Activated CD4-positive, CD25-positive, alpha-beta regulatory T cell treated with anti-CD3 and anti-CD28 coated beads, Interleukin-2, amount 50 U/mL, for 72 hours (primary cell): ENCODE measurements around the gene NUP214.
"Not testable (repeated sequence)": the region's sequence is repeated elsewhere in the genome, so short reads cannot be mapped to it uniquely, and the experiment has no call there.

Source experiments
- DNase-seq: peaks from one replicate; pipeline ENCODE4 v3.0.0; 2021

Gene NUP214

DNA sequence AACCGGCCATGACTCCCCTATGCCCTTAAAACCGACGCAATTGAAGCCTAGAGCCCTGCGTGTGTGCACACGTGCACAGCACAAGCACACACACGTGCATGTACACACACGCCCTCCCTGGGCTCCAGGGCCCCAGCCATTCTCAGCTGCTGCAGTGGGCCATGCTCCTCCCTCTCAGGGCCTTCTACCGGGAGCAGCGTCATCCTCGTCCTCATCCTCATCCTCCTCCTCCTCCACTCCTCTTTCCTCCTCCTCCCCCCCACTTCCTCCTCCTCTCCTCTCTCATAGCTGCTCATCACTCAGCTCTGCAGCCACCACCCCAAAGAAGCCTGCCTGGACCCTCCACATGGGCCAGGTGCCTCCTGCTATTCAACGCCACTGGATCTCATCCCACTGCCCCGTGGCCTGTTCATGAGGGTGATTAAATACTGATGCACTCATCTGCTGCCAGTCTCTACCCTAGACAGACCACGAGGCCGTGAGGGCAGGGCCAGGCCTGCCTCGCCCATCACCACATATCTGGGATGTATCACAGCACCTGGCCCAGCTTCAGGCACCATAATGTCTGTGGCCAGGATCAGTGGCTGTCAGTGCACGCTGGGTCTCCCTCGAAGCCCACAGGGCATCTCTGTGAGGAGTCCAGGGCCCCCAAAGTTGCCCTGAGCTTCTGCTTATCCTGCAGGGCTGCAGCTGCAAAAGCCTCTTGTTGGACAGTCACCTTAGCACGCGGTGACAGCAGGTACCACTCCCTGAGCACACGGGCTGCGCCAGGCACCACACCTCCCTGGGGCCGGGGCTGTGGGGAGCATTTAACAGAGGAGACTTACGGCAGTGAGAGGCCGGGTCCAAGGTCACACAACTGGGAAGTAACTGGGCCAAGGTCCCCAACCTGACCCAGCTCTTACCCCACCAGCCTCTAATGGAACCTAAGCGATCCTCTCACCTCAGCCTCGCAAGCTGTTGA is 141.2 kb downstream of the NUP214 start:
- DNase-seq: no peak

GRCh38 chr9:131270171-131271015 is 145.0 kb downstream of the NUP214 start:
- DNase-seq: no peak

DNA sequence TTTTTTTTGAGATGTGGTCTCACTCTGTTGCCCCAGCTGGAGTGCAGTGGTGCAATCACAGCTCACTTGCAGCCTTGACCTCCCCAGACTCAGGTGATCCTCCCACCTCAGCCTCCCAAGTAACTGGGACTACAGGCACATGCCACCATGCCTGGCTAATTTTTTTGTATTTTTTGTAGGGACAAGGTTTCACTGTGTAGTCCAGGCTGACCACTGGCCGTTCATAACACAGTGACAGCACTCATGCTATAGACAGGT is 145.6 kb downstream of the NUP214 start:
- not testable (repeated sequence) for DNase-seq

- DNase-seq: no peak
Observed at GRCh38 chr9:131271506-131271931, 146.1 kb downstream of the NUP214 start.

DNA sequence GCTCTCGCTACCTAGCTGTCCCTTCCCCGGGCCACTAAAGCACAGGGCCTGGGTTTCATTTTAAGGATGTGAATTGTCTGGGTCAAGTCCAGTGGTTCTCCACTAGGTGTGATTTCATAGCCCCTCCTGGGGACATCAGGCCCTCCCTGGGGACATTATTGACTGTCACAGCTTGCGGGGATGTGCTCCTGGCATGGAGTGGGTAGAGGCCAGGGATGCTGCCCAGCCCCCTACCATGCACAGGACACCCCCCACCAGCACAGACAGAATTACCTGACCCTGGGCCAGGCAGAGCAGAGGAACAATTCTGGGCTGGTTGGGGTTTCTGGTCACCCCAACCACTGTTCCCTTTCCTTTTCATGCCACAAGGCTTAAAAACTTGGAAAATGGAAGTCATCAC is 146.8 kb downstream of the NUP214 start:
- DNase-seq: no peak

DNA sequence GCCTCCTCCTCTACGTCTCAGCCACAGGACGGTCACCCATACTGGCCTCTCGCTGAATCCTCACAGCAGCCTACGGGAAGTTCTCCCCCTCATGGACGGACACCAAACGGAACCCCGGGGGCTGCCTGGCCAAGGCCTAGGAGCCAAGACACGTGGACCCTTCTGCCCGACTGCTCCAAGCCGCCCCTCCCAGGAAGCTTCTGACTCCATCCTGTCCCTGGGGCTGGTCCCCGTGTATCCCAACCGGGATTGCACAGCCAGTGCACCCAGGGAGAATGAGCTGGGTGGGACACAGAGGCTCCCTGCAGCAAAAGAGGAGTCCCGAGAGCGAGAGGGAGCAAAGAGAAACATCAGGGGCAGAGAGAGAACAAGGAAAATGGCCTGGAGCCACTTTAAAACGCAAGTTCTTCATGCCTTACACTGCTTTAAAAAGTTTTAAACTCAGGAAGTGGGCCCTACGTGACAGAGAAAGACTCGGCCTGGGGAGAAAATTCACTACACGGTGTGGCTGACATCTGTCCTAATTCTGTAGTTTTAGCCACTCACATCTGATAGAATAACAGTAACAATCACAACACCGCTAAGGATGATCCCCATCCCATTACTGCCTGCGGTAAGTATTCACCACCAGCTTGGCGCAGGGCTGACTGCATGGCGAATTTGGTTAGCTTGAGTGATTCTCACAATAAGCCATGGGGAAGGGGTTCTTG is 147.9 kb downstream of the NUP214 start:
- DNase-seq: no peak

DNA sequence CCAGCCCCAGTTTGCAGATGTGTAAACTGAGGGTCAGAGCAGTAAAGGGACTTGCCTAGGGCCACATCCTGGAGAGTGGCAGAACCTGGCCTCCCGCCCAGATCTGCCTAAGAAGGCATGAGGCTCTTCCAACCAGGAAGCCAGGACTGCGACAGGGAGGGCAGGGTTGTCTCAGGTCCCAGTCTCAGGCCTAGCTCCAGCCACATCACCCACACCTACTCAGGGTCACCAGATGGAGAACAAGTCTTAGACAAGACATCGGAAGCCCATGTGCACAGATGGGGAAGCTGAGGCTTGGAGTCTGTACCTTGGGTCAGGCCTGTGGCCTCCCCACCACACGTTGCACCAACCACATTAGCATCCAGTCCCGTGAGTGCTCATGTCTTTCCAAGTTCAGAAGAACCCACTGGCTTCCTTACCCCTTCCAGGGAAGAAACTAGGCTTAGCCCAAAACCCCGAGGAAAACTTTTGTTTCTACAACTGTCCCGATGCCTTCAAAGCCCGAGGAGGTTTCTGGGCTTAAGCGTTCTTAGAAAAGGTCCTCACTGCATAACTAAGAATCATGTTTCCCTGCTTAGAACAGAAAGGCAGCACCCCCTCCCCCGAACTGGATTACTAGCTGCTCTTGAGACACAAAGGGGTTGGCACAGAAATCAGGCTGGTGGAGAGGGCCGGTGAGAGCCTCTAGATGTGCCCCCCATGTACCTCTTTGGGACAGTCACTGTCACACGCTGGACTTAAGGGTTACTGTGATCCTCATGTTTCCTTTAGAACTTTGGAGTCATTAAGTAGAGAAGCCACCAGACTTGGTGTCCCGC is 148.7 kb downstream of the NUP214 start:
- no peak for DNase-seq

DNA sequence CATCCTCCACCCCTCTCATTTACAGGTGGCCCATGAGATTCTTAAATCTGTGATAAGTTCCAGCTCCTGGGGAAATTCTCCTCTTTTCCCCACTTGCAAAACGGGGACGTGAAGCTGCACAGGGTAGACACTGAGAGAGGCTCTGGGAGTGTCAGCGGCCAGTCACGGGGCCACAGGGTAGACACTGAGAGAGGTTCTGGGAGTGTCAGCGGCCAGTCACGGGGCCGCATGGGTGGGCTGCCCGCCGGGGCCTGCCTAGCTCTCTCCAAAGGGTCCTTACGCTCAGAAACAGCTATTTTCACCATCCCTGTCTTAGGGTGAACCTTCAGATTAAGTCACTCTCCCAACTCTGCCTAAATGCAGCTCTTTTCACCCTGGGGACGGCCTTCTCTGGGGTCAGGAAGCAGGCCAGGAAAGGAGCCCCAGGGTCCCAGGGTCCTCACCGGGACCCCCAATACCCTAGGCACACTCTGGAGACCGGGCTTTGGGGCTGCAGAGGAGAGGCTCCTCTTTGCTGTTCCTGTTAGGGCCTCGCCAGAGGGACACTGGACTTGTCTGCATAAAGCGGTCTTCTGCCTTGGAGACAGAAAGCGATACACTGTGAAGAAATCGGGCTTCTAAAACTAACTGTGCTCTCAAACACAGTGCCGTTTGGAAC is 149.4 kb downstream of the NUP214 start:
- no peak for DNase-seq

- peak; percentile 47 for DNase-seq
Observed at GRCh38 chr9:131275332-131276093, 150.1 kb downstream of the NUP214 start.

- DNase-seq: peak; percentile 67
Observed at GRCh38 chr9:131276094-131276888, 150.9 kb downstream of the NUP214 start, which contains the start of gene FAM78A. FAM78A (minus strand) TSS chr9:131276510; CDS start chr9:131276179, 331 bp downstream.

- no peak for DNase-seq
Observed at GRCh38 chr9:131276891-131277286, 151.5 kb downstream of the NUP214 start.

- DNase-seq: no peak
Observed at GRCh38 chr9:131277287-131277909, 152.0 kb downstream of the NUP214 start.

- peak; percentile 59 for DNase-seq
Observed at GRCh38 chr9:131277910-131278701, 152.7 kb downstream of the NUP214 start.

GRCh38 chr9:131278702-131279111 is 153.3 kb downstream of the NUP214 start:
- peak; percentile 45 for DNase-seq

- DNase-seq: no peak
Observed at GRCh38 chr9:131279196-131279862, 153.9 kb downstream of the NUP214 start.

DNA sequence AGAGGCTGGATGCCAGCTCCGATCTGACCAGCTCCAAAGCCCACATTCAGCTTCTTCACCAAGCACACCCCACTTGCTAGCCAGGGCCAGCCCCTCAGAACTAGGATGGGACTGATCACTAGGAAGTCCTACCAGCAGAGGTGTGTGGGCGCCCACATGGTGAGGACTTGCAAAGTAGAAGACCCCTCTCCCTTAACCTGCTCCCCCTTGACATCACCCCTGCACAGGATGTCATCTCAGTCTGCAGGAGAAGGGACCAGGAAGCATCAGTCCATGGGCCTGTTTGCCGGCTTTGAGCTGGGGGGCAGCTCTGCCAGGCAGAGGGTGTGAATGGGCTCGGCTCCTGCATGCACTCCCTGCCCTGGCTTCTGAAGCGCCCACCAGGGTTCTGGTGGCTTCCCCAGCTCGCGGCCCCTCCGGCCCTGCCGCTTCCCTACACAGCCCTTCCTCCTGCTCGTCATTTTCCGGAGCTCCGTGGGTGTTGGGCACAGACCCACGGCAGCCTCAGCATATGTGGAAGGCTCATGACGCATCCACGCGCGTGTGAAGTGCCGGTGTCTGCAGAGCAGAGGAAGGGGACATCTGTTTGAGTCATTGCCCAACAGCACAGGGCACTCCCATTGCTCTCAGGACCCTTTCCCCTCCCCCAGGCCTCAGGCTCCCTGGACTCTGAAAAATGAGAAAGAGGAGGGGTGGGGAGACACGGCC is 154.6 kb downstream of the NUP214 start:
- no peak for DNase-seq

DNA sequence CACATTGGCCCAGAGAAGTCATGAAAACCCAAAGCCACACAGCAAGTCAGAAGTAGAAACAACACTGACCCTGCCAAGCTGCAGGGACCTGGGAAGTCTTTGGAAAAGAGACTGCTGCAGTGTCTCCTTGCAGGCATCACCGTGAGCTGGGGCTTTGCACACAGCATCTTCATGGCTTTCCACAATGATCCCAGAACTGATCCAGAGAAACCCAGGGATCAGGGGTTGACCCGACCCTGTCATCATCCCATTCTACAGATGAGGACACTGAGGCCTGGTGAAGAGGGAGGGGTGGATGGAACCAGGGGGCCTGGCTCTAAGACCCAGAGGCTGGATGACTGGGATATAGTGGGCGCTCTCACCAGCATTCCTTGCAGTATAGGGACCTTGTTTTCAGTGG is 155.3 kb downstream of the NUP214 start:
- no peak for DNase-seq
